MM.1S (cell line): ENCODE data around the gene WDR62.

Experiments used
- DNase-seq: peaks from one replicate; pipeline ENCODE4 v3.0.0-alpha.2; 2015
- H2AFZ ChIP-seq: fragments of 300-600 bp; sonication (generic); 2 replicates; pipeline ENCODE4 v1.6.0; 2016; ENCODE audit warnings: antibody characterized with exemption, low read length
- H3F3A ChIP-seq: fragments of 300-600 bp; sonication (generic); 2 replicates; pipeline ENCODE4 v1.6.1; 2016; ENCODE audit warnings: mild to moderate bottlenecking, antibody characterized with exemption, low read length, moderate library complexity, mixed read lengths; ENCODE audit not compliant: insufficient read depth
- H3K27ac ChIP-seq: fragments of 300-600 bp; sonication (generic); 2 replicates; pipeline ENCODE4 v1.5.1; 2016; ENCODE audit warnings: mild to moderate bottlenecking, low read length
- H3K27me3 ChIP-seq: fragments of 300-600 bp; sonication (generic); replicated peaks from 2 replicates; pipeline ENCODE4 v1.6.0; 2016; ENCODE audit warnings: low read length; ENCODE audit not compliant: insufficient read depth
- H3K36me3 ChIP-seq: fragments of 300-600 bp; sonication (generic); replicated peaks from 2 replicates; pipeline ENCODE4 v1.6.1; 2016; ENCODE audit warnings: mild to moderate bottlenecking, low read length, mixed read lengths; ENCODE audit not compliant: insufficient read depth
- H3K4me1 ChIP-seq: fragments of 300-600 bp; sonication (generic); 2 replicates; pipeline ENCODE4 v1.6.1; 2016; ENCODE audit warnings: low read length, mixed read lengths
- H3K4me2 ChIP-seq: fragments of 300-600 bp; sonication (generic); 2 replicates; pipeline ENCODE4 v1.6.0; 2016; ENCODE audit warnings: low read depth, low read length
- H3K4me3 ChIP-seq: fragments of 300-600 bp; sonication (generic); 2 replicates; pipeline ENCODE4 v1.5.1; 2016; ENCODE audit warnings: low read length, mixed read lengths
- H3K79me2 ChIP-seq: fragments of 300-600 bp; sonication (generic); 2 replicates; pipeline ENCODE4 v1.6.1; 2016; ENCODE audit warnings: mixed run types, low read length, mixed read lengths
- H3K9ac ChIP-seq: fragments of 300-600 bp; sonication (generic); 2 replicates; pipeline ENCODE4 v1.6.1; 2016; ENCODE audit warnings: low read length, mixed read lengths
- H3K9me2 ChIP-seq: fragments of 300-600 bp; sonication (generic); replicated peaks from 2 replicates; pipeline ENCODE4 v1.6.1; 2016; ENCODE audit warnings: mild to moderate bottlenecking, low read length, mixed read lengths; ENCODE audit not compliant: insufficient read depth
- H3K9me3 ChIP-seq: fragments of 300-600 bp; sonication (generic); replicated peaks from 2 replicates; pipeline ENCODE4 v1.6.1; 2016; ENCODE audit warnings: mild to moderate bottlenecking, low read length, mixed read lengths; ENCODE audit not compliant: insufficient read depth
- H4K20me1 ChIP-seq: fragments of 300-600 bp; sonication (generic); 2 replicates; pipeline ENCODE4 v1.6.1; 2016; ENCODE audit warnings: mild to moderate bottlenecking, low read length, moderate library complexity, mixed read lengths; ENCODE audit not compliant: insufficient read depth
- EZH2 ChIP-seq: fragments of 300-600 bp; sonication (generic); optimal IDR thresholded peaks from 2 replicates; pipeline ENCODE3; 2017; ENCODE audit warnings: low read depth, mild to moderate bottlenecking, antibody characterized with exemption, low read length, mixed read lengths
- EZH2phosphoT487 ChIP-seq: fragments of 300-600 bp; sonication (generic); IDR thresholded peaks from 2 replicates; pipeline ENCODE4 v1.6.1; 2018; ENCODE audit warnings: antibody characterized with exemption, low read length
- TF ChIP-seq, protein P1 (sequence below): fragments of 300-600 bp; sonication (generic); IDR thresholded peaks from 2 replicates; pipeline ENCODE4 v1.5.1; 2016; ENCODE audit warnings: antibody characterized with exemption, low read length, mixed read lengths

WDR62 gene

DNA sequence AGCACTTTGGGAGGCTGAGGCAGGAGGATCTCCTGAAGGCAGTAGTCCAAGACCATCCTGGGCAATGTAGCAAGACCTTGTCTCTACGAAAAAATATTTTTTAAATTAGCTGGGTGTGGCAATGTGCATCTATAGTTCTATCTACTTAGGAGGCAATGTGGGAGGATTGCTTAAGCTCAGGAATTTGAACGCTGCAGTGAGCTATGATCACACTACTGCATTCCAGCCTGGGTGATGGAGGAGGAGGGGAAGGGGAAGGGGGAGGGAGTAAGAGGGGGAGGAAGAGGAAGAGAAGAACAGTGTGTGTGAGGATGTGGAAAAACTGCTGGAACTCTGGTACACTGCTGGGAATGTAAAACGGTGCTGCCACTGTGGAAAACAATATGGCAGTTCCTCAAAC, 12.9 kb upstream of the WDR62 start:
- no peaks in the 10 kb centered on the region for H3K9me3 ChIP-seq
- no peaks in the 10 kb centered on the region for H3F3A ChIP-seq
- no peak overlapping the region for H3K4me3 ChIP-seq
- no peaks in the 10 kb centered on the region for H3K36me3 ChIP-seq
- H3K27ac ChIP-seq: no peak overlapping the region
- no peaks in the 10 kb centered on the region for H3K27me3 ChIP-seq
- H3K9me2 ChIP-seq: no peaks in the 10 kb centered on the region
- H2AFZ ChIP-seq: no peak overlapping the region
- TF ChIP-seq EZH2: no peak
- TF ChIP-seq EZH2phosphoT487: no peak
- TF ChIP-seq, protein P1, sequence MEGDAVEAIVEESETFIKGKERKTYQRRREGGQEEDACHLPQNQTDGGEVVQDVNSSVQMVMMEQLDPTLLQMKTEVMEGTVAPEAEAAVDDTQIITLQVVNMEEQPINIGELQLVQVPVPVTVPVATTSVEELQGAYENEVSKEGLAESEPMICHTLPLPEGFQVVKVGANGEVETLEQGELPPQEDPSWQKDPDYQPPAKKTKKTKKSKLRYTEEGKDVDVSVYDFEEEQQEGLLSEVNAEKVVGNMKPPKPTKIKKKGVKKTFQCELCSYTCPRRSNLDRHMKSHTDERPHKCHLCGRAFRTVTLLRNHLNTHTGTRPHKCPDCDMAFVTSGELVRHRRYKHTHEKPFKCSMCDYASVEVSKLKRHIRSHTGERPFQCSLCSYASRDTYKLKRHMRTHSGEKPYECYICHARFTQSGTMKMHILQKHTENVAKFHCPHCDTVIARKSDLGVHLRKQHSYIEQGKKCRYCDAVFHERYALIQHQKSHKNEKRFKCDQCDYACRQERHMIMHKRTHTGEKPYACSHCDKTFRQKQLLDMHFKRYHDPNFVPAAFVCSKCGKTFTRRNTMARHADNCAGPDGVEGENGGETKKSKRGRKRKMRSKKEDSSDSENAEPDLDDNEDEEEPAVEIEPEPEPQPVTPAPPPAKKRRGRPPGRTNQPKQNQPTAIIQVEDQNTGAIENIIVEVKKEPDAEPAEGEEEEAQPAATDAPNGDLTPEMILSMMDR: no peak
- H3K9ac ChIP-seq: no peak overlapping the region
- H3K4me2 ChIP-seq: no peak overlapping the region
- no peaks in the 10 kb centered on the region for H4K20me1 ChIP-seq
- no peaks in the 10 kb centered on the region for H3K79me2 ChIP-seq
- no peak for DNase-seq
- H3K4me1 ChIP-seq: no peaks in the 10 kb centered on the region

- no peaks in the 10 kb centered on the region for H3K4me1 ChIP-seq
- no peak overlapping the region for H3K9ac ChIP-seq
- TF ChIP-seq, protein P1: no peak
- TF ChIP-seq EZH2phosphoT487 (no peak), EZH2 (no peak)
- H3K4me2 ChIP-seq: no peak overlapping the region
- H3K79me2 ChIP-seq: no peaks in the 10 kb centered on the region
- no peaks in the 10 kb centered on the region for H3K9me2 ChIP-seq
- H3K27me3 ChIP-seq: no peaks in the 10 kb centered on the region
- DNase-seq: no peak
- no peak overlapping the region for H3K27ac ChIP-seq
- no peaks in the 10 kb centered on the region for H3K9me3 ChIP-seq
- H3F3A ChIP-seq: no peaks in the 10 kb centered on the region
- H3K36me3 ChIP-seq: no peaks in the 10 kb centered on the region
- H2AFZ ChIP-seq: no peak overlapping the region
- no peaks in the 10 kb centered on the region for H4K20me1 ChIP-seq
- H3K4me3 ChIP-seq: no peak overlapping the region
Measured at GRCh38 chr19:36043952-36044351, 10.7 kb upstream of the WDR62 start.

GRCh38 chr19:36046443-36047050, 8.2 kb upstream of the WDR62 start:
- Histone ChIP-seq H3K4me1 (no peaks in the 10 kb centered on the region), H3K36me3 (no peaks in the 10 kb centered on the region), H3K27me3 (no peaks in the 10 kb centered on the region), H3K4me3 (no peak overlapping the region), H3K79me2 (no peaks in the 10 kb centered on the region), H3F3A (no peaks in the 10 kb centered on the region), H3K4me2 (no peak overlapping the region), H2AFZ (no peak overlapping the region), H4K20me1 (no peaks in the 10 kb centered on the region), H3K9me3 (no peaks in the 10 kb centered on the region), H3K9me2 (no peaks in the 10 kb centered on the region), H3K27ac (no peak overlapping the region), H3K9ac (no peak overlapping the region)
- DNase-seq: no peak
- no peak for TF ChIP-seq EZH2phosphoT487
- no peak for TF ChIP-seq EZH2
- TF ChIP-seq, protein P1: no peak
